GM21528 (cell line): Measurements from ENCODE around the gene ADGRV1.

Experiments used
- ATAC-seq: cut with Tn5 transposase; IDR thresholded peaks from one replicate; pipeline ENCODE4 v1.9.1; 2021; ENCODE audit warnings: mild to moderate bottlenecking, moderate library complexity; ENCODE audit not compliant: unreplicated experiment, low FRiP score

Gene ADGRV1

DNA sequence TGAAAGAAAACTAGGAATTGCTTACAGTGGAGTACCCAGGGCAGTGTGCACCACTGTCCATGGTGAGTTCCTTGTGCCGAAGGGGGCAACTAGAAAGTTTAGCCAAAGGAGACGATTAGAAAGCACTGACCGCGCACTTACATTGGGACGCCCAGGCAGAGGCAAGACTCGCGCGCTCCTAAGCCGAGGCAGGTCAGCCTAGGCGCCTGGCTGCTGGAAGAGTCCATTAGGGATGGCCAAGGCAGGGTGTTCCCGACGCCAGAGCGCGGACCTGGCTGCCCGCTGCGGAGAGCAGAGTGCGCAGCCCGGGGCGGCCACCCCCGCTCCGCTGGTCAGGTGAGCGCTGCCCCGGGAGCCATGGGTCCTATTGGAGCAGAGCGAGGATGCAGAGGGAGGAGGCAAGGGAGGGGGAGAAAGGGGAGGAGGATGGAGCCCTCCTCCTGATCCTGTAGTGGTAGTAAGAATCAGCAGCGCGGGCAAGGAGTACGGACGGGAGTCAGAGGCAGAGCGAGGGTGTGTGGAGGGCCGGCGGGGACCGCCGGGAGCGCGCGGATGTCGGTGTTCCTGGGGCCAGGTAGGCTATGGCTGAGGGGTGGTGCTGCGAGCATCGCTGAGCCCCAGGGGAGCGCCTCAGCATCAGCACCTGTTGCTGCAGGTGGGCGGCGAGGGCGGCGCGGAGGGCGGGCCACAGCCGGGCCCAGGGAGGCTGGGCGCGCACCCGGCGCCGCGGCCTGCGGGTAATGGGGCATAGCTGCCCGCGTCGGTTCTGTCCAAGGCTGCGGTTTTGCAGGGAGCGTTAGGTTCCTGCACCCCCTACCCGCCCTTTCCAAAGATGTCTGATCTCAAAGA lies at the start of gene ADGRV1:
ADGRV1 (plus strand) TSS at position 454 of the 849 bp plus-strand sequence; CDS start at position 553, 99 bp downstream.
- ATAC-seq, result no peak

GRCh38 chr5:90510438-90510837 lies 48.2 kb upstream of the ADGRV1 start:
- ATAC-seq, result no peak

DNA sequence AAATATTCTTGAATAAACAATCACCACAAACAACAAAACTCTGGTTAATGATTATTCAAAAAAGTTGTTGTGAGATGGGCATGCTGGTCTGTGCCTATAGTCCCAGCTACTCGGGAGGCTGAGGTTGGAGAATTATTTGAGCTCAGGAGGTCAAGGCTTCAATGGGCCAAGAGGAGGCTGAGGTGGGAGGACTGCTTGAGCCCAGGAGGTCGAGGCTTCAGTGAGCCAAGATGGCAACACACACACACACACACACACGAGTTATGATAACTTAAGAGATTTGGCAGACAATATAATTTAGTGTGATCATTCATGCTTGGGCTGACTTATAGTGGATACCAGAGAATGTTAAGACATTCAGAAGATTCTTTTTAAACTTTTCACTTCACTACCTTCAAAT lies 44.1 kb upstream of the ADGRV1 start:
- no peak for ATAC-seq

DNA sequence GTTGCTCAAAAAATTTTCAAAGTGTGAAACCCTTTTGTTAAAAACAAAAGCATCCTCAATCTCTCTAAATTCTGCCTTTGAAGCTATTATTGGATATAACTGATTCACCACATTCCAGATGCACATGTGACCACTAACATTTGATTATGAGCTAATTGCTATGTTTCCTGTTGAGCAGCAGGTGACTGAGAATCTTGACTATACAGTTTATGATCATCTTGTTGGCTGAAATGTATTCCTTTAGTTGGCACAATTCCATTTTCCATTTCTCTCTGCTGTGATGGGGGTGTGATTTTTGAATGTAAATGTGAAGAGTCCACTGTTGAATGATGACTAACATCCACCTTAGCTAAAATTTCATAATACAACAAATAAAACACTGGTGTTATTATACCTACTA lies 39.9 kb upstream of the ADGRV1 start:
- ATAC-seq, result no peak

DNA sequence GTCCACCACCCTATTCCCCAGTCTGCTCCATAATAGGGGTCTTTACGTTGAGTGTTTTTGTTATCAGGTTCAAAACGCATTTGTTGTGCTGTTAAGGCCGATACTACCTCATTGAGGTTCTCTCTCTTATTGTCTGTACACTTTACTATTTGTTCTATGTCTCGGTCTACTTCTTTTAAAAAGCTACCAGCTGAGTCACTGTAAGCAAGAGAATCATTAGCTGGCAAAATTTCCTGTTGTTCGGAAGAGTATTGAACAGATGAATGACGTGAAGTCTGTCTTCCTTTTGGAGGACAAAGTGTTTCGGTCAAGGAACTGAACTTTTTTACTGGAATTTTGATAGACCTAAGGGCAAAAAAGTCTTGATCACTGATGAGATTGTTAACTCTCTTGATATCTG lies 39.5 kb upstream of the ADGRV1 start:
- ATAC-seq, result no peak

DNA sequence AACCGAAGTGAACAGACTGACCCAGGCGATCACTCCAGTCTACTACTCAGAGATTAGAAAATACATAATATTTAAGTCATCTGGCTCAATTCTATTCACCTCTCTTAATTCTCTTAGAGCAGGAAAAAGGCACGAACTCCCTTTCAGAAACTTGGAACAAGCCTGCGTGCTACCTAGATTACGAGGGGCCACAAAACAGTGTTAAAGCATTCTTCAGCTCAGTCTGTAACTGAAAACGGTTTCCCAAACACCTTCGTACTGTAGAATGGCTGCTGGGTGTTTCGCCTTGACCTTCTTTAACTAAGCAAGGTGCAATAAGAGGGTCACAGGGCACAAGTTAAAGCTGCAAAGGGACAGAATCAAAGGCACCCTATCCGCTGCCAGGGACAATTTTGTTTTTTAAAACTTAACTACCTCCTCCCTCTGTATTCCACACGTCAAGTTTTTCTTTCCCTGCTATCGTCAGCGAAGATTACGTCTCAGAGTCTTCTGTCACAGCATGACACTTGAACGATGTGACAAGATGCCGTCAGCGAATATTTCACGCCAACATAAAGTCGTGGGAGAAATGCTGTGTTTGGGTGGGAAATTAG lies 29.9 kb upstream of the ADGRV1 start:
- ATAC-seq, result peak; percentile 6

DNA sequence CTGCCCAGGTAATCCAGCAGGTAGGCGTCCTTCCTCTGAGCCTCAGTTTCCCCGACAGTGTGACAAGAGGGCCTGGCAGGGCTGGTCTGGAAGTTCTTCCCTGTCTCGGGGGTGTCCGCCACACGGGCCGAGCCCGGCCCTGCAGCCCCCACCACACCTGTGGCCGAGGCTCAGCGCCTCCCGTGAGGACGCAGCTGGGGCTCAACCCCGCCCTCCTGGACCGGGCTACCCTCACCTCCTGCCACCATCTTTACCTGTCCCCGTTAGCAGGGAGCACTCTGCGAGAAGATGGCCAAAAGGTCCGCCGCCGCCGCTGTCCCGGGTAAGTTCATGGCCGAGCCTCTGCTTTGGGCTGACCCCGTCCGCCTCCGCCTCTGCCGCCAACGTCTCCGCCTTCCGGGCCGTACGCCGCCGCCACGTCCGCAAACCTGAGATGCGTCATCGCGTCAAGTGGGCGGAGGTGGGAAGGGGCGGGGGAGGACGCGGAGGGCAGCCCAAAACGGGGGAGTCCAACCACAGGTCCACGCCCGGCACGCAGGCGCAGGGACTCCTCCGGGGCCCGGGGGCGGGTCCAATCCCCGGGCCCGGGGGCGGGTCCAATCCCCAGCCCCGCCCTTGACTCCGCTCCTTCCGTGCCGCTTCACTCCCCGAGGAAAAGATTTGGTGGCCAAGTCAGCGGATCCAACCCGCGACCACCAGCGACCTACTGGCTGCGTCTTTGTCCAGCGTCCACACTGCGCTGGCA lies 29.2 kb upstream of the ADGRV1 start, which contains the start of gene LYSMD3:
LYSMD3 (minus strand) TSS at position 391 of the 745 bp plus-strand sequence. CDS start 4,295 bp downstream, outside the sequence.
- peak; percentile 94 for ATAC-seq

DNA sequence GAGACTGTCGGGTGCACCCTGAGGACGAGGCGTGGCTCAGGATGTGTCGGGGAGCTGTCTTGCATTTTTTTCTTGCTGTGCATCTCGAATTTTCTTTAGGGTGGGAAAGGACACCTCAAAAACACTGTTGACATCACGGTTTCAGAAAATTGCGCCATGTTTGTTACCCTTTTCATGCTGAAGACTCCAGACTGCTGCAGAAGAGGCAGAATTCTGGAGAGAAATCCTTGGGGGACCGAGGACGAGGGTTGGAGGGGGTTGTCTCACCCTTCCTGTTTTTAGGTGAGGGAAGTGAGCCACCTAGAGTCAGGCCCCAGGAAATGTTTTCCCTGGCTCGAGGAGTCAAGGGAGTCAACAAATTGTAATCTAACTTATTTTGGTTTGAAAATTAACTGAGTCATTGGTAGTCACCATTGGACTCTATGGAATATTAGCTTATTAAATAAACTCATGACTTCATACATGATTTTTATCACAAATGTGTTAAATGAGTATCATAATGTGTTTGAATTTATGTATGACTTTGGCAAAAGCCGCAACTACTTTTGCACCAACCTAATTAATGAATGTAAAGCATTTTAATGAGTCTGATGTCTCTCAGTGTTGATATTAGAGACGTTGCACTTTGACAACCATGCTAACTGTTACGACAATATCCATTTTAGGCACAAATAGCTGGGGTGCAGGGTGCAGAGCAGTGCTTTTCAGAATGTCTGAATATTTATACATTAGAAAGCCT lies 28.5 kb upstream of the ADGRV1 start:
- ATAC-seq, result peak; percentile 59

DNA sequence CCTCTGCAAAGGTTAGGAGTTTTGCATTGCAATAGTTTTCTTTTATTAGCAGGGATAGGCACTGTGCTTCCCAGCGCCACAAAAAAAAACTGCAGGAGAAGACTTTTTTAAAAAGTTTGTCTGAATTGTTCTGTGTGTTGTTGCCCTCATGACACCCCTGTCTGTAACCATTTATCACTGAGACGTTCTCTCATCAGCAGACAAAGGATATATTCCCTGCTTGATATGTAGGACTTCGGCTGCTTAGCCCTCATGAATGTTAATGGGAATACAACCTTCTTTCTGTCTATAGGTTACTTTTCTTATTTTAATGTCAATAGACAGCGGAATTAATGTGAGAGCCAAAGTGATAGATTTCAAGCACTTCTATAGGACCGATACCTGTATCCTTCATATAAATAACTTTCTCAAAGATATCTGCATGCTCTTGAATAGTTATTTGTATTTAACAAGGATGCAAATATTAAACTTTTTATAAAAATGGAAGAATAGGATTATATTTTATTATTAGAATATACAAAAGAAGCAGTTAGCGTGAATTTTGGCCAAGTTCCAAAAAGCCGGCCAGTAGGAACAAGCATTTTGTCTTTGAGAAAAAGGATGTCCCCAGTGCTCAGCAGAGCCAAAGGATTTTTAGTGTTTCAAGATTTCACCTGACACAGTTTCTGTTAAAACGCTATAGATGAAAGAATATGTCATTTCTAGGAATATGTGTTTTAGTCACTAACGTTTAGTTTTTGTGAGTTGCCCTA lies 27.7 kb upstream of the ADGRV1 start:
- ATAC-seq, result no peak

GRCh38 chr5:90533794-90534193 lies 24.8 kb upstream of the ADGRV1 start:
- no peak for ATAC-seq

DNA sequence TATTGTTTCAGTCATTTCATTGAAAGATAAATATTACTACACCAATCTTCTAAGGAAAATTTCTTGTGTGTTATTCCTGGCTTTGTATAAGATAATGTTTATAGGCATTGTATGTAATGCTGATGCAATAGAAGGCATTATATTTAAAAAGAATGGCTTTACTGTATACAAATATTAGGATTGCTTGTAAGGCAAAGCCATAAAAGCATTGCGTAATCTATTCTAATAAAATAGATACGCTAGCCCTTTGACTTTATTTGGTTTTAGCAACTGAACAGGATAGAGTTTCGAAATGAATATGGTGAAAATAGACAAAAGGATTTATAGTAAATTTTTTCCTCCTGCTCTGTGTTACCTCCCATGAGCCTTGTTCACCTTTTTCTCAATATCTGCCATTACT lies 23.7 kb upstream of the ADGRV1 start:
- ATAC-seq, result no peak

- no peak for ATAC-seq
These were observed 15.6 kb upstream of the ADGRV1 start for GRCh38 chr5:90542827-90543519.

GRCh38 chr5:90545511-90545910 lies 13.1 kb upstream of the ADGRV1 start:
- ATAC-seq, result no peak

GRCh38 chr5:90546216-90546837 lies 12.3 kb upstream of the ADGRV1 start:
- ATAC-seq, result no peak

DNA sequence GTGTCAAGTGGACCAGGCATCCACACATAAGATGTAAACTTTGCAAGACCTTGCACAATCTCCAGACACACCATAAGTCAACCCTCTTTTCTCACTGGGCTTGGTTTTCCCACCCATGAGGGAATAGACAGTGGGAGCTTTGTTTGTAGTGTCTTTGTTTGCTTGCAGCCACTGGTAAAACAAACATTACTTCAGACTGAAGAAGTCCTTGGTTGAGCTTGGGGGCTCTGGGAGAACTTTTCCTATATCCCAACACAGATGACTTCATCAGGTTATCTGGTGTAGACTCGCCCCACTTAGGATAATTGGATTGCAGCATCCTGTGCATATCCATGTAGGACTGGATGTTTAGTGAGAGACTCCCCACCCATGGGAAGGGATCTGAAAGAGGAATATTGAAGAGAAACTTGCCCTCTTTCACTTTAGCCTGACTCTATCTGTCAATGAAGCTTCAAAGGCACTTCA lies 11.5 kb upstream of the ADGRV1 start:
- ATAC-seq, result no peak

DNA sequence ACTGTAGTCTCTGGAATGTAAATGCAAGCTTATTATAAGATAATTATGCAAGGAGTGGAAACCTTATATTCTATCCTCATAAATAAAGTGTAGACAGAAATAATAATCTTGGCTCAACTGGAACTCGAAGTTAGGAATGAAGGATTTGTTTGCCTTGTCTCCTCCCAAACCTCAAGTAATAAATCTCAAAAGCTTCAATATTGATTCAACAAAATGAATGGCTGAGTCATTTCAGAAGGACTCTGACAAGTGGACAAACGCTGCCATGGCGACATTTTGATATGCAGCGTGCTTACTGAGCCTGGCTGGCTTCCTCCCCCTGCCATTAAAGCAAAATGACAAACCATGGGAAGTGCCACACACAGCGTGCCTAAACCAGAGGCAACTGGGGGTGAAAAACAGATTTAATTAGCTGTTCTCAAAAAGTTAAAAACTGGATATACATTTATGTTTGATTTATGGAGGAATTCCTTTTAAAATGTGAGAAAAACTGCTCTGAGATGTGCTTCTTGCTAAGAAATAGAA lies 10.5 kb upstream of the ADGRV1 start:
- ATAC-seq, result no peak

- ATAC-seq, result no peak
These were observed 9.4 kb upstream of the ADGRV1 start for GRCh38 chr5:90549223-90549622.

DNA sequence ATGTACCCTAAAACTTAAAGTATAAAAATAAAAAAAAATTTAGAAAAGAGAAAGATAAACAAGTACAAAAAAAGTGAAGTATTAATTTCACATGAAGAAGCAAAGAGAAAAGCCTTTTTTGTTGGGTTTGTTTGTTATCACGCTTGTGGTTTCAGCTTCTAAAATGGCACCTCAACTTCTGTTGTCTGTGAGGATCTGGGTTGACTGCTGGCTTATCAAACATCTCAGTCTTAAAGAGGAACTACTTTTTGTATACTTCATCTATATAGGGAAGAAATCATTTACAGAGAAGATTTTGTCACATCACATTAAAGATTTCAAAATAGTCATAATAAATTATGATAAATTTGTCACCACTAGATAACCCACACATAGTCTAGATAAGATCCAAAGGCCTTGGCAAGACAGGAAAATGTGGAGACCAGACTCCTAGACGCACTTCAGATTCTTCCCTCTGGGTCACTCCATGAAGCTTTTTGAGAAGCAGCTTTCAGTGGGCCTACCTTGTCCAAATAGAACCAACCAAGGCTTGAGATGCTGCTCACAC lies 8.8 kb upstream of the ADGRV1 start:
- no peak for ATAC-seq
